Heart right ventricle (tissue), 16 donors: ENCODE measurements around the gene LRRC18. TPM values are rescaled to one million over a fixed set of nuclear protein-coding genes. Genes with fewer than 3 reads are reported as not detected.

ENCODE experiments used
- ATAC-seq, 8 donors: fragments of 200-7000 bp; cut with Tn5 transposase; one replicate each; pipeline ENCODE4 v1.9.1; 2020; ENCODE audit warnings: mild to moderate bottlenecking in 8 of 8, moderate library complexity in 8 of 8, moderate number of reproducible peaks in 1 of 8
- DNase-seq, 2 donors: peaks; one replicate each; pipeline ENCODE4 v3.0.0-alpha.2; 2020
- H3K27ac ChIP-seq, 10 donors: fragments of 200-600 bp; sonication (generic) in 2 of 10; one replicate each; pipeline versions ENCODE4 v1.5.0 to v1.8.0; 2020 to 2022; ENCODE audit warnings: mild to moderate bottlenecking in 3 of 10
- H3K27me3 ChIP-seq, 7 donors: fragments of 200-600 bp; one replicate each; pipeline ENCODE4 v1.8.0; 2021 to 2022; ENCODE audit warnings: mild to moderate bottlenecking in 2 of 7
- H3K36me3 ChIP-seq, 9 donors: fragments of 200-600 bp; sonication (generic) in 1 of 9; one replicate each; pipeline versions ENCODE4 v1.5.0 to v1.8.0; 2020 to 2022; ENCODE audit warnings: mild to moderate bottlenecking in 2 of 9
- H3K4me1 ChIP-seq, 9 donors: fragments of 200-600 bp; sonication (generic) in 1 of 9; one replicate each; pipeline versions ENCODE4 v1.5.0 to v1.8.0; 2020 to 2022; ENCODE audit warnings: mild to moderate bottlenecking in 4 of 9
- H3K4me3 ChIP-seq, 10 donors: fragments of 200-600 bp; sonication (generic) in 2 of 10; one replicate each; pipeline versions ENCODE4 v1.5.0 to v1.8.0; 2020 to 2022; ENCODE audit warnings: mild to moderate bottlenecking in 7 of 10, moderate library complexity in 2 of 10
- H3K9me3 ChIP-seq, 11 donors: fragments of 200-600 bp in 10 of 11; sonication (generic) in 2 of 11; one replicate each; pipeline versions ENCODE4 v1.5.0 to v1.8.0; 2013 to 2022; ENCODE audit warnings: mild to moderate bottlenecking in 2 of 11, control low read depth in 1 of 11, moderate library complexity in 1 of 11
- WGBS, 2 donors: extraction: QIAGEN DNeasy Blood & Tissue Kit; methylation state at CpG; one replicate each; pipeline ENCODE4 v1.1.7; 2013; ENCODE audit warnings: inconsistent platforms in 1 of 2; 5-methylcytosine and 5-hydroxymethylcytosine counted together
- intact Hi-C, 10 donors: fragments of 100-400 bp; cut with DNase I; formaldehyde crosslinking; loops; one replicate each; pipeline versions ENCODE4 v1.11.1 to v1.14.2; 2022
- polyA plus RNA-seq, 2 donors: library from polyadenylated mRNA; stranded (reverse); fragments of 200-250 nt; gene quantifications; one replicate each; pipeline ENCODE4 v1.2.3, GENCODE V29; 2013
- total RNA-seq, 10 donors: library from RNA; stranded (reverse); fragmentation: NEBNext Ultra II Directional in 3 of 10; extraction: Animal tissue kit (Norgen Biotek cat#: 25700) in 3 of 10; gene quantifications; one replicate each; pipeline versions ENCODE4 v1.2.1 to v1.2.4, GENCODE V29; 2021 to 2023
- TF ChIP-seq, protein P1 (sequence below), 9 donors: fragments of 200-600 bp; sonication (generic) in 2 of 9; IDR thresholded peaks; one replicate each; pipeline versions ENCODE4 v1.5.0 to v1.8.0; 2021 to 2022; ENCODE audit warnings: antibody characterized with exemption in 9 of 9, mild to moderate bottlenecking in 5 of 9, moderate library complexity in 1 of 9
- donor health status: Arrhythmogenic right ventricular cardiomyopathy.
- donor health status: ischemic (EF 13 %, LVEDD 7.1; RV severe dilation, severe dysfunction).
- donor health status: healthy with polysubstance abuse.
- donor health status: DM: no; HTN: yes; CAD: no.
- donor health status: DM: no; HTN: no; CAD: no.
- donor health status: ischemic (EF 25% LVEDD 6.9; RV normal size, moderate dysfunction).
- donor health status: ischemic (EF 25% LVEDD 5.7; RV mildly dilated, moderate dysfunction).
- donor health status: healthy.
- donor health status: DM: yes; HTN: yes; CAD: no.
- donor health status: Ischemic cardiomyopathy.
- donor health status: ischemic (EF 35%, LVEDD 5.7; RV mildly dilated, moderate dysfunction).
- donor health status: nonischemic (EF 11% LVEDD 7.7; RV severe dilation, severe dysfunction).
- donor health status: DM: yes; HTN: yes; CAD: no.
- donor health status: PGD.
- donor health status: ischemic (EF 29% LVEDD 5.4; RV normal size, mild dysfunction).
- donor health status: nonischemic (EF 23%, LVEDD 6.1; RV moderate dilation, normal function).

Gene LRRC18
- total and polyA plus RNA-seq, 12 donors, result 0.13 to 0.18 TPM; not detected in 10

DNA sequence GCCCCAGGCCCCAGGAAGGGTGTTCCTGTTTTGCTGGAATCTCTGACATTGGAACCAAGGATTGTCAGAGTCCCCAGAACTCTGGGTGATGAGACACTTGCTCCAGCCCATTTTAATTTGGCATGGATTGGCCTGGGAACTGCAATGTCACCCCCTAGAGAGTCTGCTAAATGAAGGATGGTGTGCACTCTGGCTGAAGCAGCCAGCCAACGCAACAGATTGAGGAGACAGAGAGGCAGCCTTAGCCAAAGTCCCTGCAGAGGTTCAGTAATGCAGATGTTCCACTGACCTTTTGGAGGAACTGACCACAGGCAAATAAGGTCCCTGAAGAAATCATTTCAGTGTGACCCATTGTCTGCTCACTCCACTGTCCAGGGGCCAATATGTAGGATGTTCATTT, 13.4 kb downstream of the LRRC18 start:
- Histone ChIP-seq H3K36me3 (no peaks in the 10 kb centered on the region), H3K4me1 (peaks cover 0 to 15% (median 0%) of the 10 kb centered on the region in 9 donors), H3K9me3 (no peaks in the 10 kb centered on the region), H3K4me3 (no peak overlapping the region), H3K27ac (peak overlapping the region in 2 of 10 donors; percentile 15), H3K27me3 (no peaks in the 10 kb centered on the region)
- intact Hi-C loops, result no loop called here
- DNase-seq (peak in 1 of 2 donors; percentile 11), ATAC-seq (peak; percentile 36 to 69 (median 46))
- TF ChIP-seq, protein P1, sequence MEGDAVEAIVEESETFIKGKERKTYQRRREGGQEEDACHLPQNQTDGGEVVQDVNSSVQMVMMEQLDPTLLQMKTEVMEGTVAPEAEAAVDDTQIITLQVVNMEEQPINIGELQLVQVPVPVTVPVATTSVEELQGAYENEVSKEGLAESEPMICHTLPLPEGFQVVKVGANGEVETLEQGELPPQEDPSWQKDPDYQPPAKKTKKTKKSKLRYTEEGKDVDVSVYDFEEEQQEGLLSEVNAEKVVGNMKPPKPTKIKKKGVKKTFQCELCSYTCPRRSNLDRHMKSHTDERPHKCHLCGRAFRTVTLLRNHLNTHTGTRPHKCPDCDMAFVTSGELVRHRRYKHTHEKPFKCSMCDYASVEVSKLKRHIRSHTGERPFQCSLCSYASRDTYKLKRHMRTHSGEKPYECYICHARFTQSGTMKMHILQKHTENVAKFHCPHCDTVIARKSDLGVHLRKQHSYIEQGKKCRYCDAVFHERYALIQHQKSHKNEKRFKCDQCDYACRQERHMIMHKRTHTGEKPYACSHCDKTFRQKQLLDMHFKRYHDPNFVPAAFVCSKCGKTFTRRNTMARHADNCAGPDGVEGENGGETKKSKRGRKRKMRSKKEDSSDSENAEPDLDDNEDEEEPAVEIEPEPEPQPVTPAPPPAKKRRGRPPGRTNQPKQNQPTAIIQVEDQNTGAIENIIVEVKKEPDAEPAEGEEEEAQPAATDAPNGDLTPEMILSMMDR (IDR thresholded peaks at IDR 0.05), result no peak
- 66 to 69% methylated on average over 1 of the region's 1 CpG for WGBS, 2 donors

DNA sequence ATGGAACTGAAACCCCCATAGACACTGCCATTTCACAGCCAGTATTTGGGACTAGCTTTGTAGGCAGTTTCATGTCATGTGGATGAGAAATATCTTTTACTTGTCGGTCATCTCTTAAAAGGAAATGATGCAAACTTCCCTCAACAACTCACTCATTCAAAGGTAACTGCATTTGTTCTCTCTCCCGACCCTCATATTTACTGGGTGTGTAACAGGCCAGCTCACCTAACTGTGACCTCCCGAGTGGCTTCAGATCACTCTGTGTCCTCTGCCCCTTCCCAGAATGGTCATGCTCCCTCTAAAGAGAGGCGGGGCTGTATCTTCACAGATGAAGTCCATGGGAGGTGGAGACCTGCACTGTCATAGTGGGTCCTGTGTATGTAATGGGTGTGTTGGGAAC, 14.7 kb downstream of the LRRC18 start:
- H3K27ac ChIP-seq, result no peak overlapping the region
- intact Hi-C loops, result no loop called here
- H3K4me1 ChIP-seq, result peaks cover 0 to 15% (median 0%) of the 10 kb centered on the region in 9 donors
- TF ChIP-seq, protein P1 (IDR thresholded peaks at IDR 0.05), result no peak
- ATAC-seq (no peak), DNase-seq (no peak)
- H3K36me3 ChIP-seq, result no peaks in the 10 kb centered on the region
- no peak overlapping the region for H3K4me3 ChIP-seq
- H3K27me3 ChIP-seq, result no peaks in the 10 kb centered on the region
- no peaks in the 10 kb centered on the region for H3K9me3 ChIP-seq
- WGBS, 2 donors, result 85 to 92% methylated on average over 4 of the region's 4 CpGs

DNA sequence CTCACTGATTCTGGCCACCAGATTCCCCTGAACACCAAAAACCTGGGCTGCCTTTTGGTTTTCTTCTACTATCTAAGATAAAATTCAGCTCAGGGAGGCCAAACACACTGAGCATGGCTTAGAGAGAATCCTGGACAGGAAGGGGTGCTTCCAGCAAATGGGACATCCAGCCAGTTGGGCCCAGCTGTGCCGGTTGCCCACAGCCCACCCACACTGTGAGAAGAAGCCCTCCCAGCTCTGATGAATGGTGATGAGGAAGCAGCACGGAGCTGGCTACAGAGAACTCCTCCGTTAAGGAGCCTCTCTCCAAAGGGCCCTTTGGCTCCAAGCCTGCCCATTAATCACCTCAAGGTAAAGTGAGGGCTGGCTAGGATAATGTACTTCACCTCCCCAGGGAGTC, 15.9 kb downstream of the LRRC18 start:
- WGBS, 2 donors, result 58 to 67% methylated on average over 3 of the region's 3 CpGs
- Histone ChIP-seq H3K4me1 (peaks cover 0 to 15% (median 0%) of the 10 kb centered on the region in 9 donors), H3K27me3 (no peaks in the 10 kb centered on the region), H3K27ac (no peak overlapping the region), H3K4me3 (no peak overlapping the region), H3K9me3 (peaks cover 0 to 4% (median 0%) of the 10 kb centered on the region in 11 donors), H3K36me3 (no peaks in the 10 kb centered on the region)
- DNase-seq, result no peak
- TF ChIP-seq, protein P1 (IDR thresholded peaks at IDR 0.05), result no peak
- intact Hi-C loops, result no loop called here
- peak in 1 of 8 donors; percentile 13 for ATAC-seq

DNA sequence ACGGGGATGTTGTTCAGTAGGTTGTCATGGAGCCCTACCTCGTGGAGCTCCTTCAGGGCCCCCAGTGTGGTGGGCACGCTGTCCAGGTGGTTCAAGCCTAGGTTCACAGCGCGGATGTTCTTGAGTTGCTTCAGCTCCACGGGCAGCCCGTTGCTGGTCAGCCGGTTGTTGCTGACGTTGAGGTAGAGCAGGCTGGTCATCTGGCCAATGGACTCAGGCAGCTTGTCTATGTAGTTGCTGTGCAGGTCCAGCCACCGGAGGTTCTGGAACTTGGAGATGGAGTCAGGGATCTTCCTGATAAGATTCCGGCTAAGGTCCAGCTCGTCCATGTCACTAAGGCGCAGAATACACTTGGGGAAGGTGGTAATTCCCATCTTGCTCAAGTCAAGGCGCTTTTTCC, 26.0 kb downstream of the LRRC18 start:
- Histone ChIP-seq H3K4me3 (no peak overlapping the region), H3K36me3 (peaks cover 0 to 2% (median 0%) of the 10 kb centered on the region in 9 donors), H3K27me3 (peaks cover 0 to 3% (median 0%) of the 10 kb centered on the region in 7 donors), H3K27ac (no peak overlapping the region), H3K4me1 (peaks cover 0 to 6% (median 0%) of the 10 kb centered on the region in 9 donors), H3K9me3 (no peaks in the 10 kb centered on the region)
- DNase-seq (no peak), ATAC-seq (no peak)
- WGBS, 2 donors, result 84% methylated on average over 14 of the region's 14 CpGs
- TF ChIP-seq, protein P1 (IDR thresholded peaks at IDR 0.05), result no peak
- intact Hi-C loops, result no loop called here
